ENCODE data around the gene MAP3K4.

DNA sequence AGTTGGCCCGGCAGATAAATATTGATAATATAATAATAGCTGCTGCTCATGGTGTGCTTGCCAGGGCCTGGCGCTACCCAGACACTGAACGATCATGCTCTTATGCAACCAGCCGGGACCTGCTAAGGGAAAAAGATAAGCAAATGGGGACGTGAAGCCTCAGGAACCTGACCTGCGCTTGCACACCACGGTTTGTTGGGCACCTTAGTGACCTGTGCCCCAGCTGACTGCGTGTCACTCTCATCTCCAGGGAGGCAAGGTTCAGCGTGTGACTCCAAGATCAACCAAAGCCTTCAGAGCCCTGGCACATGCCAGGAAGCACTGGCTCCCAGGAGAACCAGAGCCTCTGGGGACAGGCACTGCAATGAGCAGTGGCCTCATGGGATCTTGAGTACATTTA lies 171.2 kb downstream of the MAP3K4 start:
- TF ChIP-seq, protein P1, sequence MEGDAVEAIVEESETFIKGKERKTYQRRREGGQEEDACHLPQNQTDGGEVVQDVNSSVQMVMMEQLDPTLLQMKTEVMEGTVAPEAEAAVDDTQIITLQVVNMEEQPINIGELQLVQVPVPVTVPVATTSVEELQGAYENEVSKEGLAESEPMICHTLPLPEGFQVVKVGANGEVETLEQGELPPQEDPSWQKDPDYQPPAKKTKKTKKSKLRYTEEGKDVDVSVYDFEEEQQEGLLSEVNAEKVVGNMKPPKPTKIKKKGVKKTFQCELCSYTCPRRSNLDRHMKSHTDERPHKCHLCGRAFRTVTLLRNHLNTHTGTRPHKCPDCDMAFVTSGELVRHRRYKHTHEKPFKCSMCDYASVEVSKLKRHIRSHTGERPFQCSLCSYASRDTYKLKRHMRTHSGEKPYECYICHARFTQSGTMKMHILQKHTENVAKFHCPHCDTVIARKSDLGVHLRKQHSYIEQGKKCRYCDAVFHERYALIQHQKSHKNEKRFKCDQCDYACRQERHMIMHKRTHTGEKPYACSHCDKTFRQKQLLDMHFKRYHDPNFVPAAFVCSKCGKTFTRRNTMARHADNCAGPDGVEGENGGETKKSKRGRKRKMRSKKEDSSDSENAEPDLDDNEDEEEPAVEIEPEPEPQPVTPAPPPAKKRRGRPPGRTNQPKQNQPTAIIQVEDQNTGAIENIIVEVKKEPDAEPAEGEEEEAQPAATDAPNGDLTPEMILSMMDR (conservative IDR thresholded peaks at IDR 0.05; ENCODE audit: low read depth, low read length): no peak
- no peak for TF ChIP-seq EZH2 (IDR thresholded peaks at IDR 0.05; ENCODE audit: borderline replicate concordance, low read depth, low read length, poor library complexity, severe bottlenecking)

Data from A673 (cell line).